Measurements from ENCODE around the gene ATP6AP1.

- TF ChIP-seq POLR2A (IDR thresholded peaks at IDR 0.05; ENCODE audit: low read depth, low read length) (no peak), POLR2AphosphoS5 (IDR thresholded peaks at IDR 0.05; ENCODE audit: insufficient read depth, low read depth, low read length) (no peak), MAX (IDR thresholded peaks at IDR 0.05; ENCODE audit: insufficient read depth, insufficient read length) (no peak), CTCF (IDR thresholded peaks at IDR 0.05; ENCODE audit: extremely low read depth in 1 of 2, insufficient read depth in 1 of 2, low read depth in 1 of 2, low read length in 2 of 2) (no peak), GATA2 (IDR thresholded peaks at IDR 0.05; ENCODE audit: insufficient read depth, insufficient read length, low read depth, low read length) (no peak), EZH2 (IDR thresholded peaks at IDR 0.05; ENCODE audit: borderline replicate concordance, low read depth, low read length, severe bottlenecking) (no peak), FOS (IDR thresholded peaks at IDR 0.05; ENCODE audit: borderline replicate concordance, insufficient read depth, low read length) (no peak)
Measured at GRCh38 chrX:154466036-154466435, 37.6 kb downstream of the ATP6AP1 start.
